Mesenteric fat pad (tissue), 1 donor: Measurements from ENCODE around the gene MDGA2. TPM values are rescaled to one million over a fixed set of nuclear protein-coding genes. Genes with fewer than 3 reads are reported as not detected.
"Not testable (repeated sequence)": the region's sequence is repeated elsewhere in the genome, so short reads cannot be mapped to it uniquely, and the experiment has no call there.

ENCODE experiments used
- DNase-seq: peaks from one replicate; pipeline ENCODE4 v3.0.0-alpha.2; 2020; ENCODE audit warnings: low spot score
- total RNA-seq: library from RNA; stranded (reverse); fragmentation: NEBNext Ultra II Directional; extraction: Animal tissue kit (Norgen Biotek cat#: 25700); gene quantifications from one replicate; pipeline ENCODE4 v1.2.1, GENCODE V29; 2021
- donor health status: DM: yes; HTN: yes; CAD: no.

The MDGA2 gene
- total RNA-seq, 1 donor from 2014 or later, result not detected

GRCh38 chr14:47624126-47624525 is 51.3 kb downstream of the MDGA2 start:
- not testable (repeated sequence) for DNase-seq

DNA sequence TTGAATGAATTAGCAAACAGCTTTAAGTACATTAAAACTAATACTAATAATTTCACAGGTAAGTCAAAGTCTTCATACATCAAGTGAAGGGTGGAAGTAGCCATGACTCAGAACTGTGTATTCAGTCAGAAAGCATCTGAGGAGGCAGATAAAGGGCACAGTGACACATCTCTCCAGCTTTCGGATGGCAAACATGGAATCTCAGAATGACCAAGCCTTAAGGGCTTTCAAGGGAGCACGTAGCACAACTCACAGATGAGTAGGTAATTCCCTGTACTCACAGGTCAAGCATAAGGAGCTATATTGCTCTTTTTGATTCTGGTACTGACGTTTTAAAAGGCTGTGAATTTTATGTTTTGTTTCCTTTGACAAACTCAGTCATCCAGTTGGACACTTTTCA is 56.0 kb downstream of the MDGA2 start:
- no peak for DNase-seq

GRCh38 chr14:47606566-47606965 is 68.8 kb downstream of the MDGA2 start:
- no peak for DNase-seq

DNA sequence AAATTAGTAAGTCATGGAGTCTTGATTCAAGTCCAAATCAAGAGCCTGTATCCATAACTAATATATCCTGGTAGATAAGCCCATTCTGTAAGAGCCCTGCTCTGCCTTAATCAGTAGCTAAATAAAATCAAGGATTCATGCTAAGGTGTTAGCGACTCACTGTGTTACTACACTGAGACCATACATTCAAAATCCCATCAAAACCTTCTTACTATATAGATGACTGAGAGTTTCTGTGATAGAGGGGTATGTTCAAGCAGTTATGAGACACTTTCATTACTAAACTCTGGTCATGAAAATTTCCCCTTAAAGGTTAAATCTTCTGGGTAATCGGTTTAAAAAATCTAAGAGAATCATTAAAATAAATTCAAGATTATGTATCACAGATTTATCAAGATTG is 78.5 kb downstream of the MDGA2 start:
- no peak for DNase-seq

- DNase-seq, result no peak
Observed at GRCh38 chr14:47596232-47596631, 79.2 kb downstream of the MDGA2 start.

- no peak for DNase-seq
Observed at GRCh38 chr14:47595552-47595951, 79.9 kb downstream of the MDGA2 start.

DNA sequence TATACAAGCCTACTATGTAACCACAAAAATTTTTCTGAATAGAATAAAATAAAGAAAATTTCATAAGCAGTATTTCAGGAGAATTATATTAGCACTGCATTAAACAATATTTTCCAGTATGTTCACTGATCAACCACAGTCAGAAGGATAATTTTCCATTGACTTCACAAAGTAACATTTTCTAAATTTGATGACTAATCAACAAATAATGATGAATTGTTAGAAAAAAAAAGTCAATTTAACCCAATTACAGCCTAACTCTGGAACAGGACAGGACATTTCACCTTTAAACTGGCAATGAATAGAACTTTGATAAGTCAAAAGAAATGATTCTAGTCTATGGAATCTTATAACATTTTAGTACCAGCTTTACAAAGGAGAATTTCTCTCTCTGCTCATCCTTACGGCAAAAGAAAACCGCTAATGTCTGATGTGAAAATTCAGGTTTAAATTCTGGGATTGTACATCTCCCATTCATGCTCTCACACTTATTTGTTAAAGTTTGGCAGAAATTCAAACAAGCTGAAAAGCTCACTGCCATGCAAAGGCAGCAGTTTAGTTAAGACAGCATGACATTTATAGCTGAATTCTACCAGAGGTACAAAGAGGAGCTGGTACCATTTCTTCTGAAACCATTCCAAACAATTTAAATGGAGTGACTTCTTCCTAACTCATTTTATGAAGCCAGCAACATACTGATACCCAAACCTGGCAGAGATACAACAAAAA is 84.5 kb downstream of the MDGA2 start:
- DNase-seq, result no peak

GRCh38 chr14:47585447-47585846 is 90.0 kb downstream of the MDGA2 start:
- DNase-seq, result no peak

DNA sequence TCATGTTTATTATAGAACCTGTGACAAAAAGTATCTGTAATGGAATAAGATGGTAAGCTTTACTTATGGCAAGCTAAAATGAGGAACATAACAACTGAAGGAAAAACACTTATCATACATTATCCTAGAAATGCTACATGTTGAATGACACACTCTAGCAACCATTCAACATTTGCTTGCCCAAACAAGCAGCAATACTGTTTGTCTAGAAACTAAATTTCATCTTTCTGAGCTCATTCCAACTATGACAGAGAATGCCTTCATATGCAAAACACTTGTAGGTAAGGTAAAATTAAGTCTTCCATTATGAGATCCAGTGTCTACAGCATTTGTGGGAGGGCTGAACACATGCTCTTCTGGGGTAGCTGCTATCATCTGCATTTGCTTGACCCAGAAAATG is 108.1 kb downstream of the MDGA2 start:
- DNase-seq, result no peak

DNA sequence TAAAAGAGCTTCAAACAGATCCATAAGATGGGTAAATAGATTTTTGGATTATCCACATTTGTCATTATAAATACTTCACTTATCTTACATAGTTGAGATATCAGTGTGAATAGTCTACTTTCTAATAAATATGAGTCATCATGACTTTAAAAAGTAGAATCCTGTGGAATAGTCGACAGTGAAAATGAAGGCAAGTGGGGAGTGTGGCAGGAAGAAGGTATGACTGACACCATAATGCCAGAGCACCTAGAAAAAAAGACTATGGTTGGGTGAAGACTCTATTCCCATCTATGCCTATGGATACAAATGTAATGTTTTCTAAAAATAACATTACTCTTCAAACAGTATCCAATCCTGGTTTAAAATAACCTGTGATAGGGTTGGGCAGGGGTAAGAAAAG is 117.5 kb downstream of the MDGA2 start:
- DNase-seq, result no peak

DNA sequence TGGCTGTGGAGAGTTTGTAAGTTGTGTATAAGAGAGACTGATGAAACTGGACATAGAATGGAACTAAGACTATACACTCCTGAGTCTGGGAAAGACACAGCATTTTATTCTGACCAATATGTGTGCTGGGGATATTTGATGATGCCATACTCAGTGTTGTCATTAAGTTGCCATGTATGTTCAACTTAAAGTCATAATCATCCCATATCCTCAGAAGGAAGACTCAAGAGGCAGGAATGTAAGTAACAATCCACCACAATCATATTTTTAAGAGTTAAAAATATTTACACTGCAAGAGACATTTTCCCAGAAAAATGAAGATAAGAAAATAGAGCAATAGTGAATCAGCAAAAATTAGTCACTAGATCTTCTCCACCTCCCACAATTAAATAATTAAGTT is 120.1 kb downstream of the MDGA2 start:
- DNase-seq, result no peak

DNA sequence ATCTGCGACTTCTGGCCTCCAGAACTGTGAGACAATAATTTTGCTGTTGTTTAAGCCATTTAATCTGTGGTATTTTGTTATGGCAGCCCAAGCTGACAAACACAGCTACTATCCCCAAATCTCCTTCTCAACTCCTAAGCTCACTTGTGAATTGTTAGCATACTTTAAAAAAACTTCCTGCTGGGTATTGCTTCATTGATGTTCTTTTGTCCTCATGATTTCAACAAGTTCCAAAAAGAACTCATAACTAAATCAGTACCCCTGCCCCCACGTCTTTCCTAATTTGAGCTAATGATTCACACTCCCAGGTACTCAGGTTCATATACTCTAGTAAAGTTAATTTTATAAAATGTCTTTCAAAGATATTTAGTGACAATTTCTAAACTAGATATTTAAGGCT is 125.5 kb downstream of the MDGA2 start:
- DNase-seq, result no peak

DNA sequence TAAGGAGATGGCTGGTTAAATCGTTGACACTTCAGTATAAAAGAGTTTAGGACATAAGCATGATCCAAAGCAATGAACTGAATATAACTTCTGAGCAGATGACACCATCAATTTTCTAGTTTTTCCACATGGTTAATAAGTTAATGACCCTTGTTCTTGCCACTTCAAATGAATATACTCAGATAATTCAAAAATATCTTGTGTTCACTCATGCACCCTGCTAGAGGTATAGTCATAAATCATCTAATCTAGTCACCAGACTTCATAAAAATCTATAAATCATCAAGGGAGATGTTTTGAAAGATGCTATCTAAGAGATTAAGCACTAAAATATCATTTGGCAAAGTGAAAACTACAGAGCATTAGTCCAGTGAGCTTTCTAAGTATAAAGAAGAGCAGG is 131.9 kb downstream of the MDGA2 start:
- DNase-seq, result no peak

GRCh38 chr14:47541662-47542061 is 133.7 kb downstream of the MDGA2 start:
- DNase-seq, result no peak

DNA sequence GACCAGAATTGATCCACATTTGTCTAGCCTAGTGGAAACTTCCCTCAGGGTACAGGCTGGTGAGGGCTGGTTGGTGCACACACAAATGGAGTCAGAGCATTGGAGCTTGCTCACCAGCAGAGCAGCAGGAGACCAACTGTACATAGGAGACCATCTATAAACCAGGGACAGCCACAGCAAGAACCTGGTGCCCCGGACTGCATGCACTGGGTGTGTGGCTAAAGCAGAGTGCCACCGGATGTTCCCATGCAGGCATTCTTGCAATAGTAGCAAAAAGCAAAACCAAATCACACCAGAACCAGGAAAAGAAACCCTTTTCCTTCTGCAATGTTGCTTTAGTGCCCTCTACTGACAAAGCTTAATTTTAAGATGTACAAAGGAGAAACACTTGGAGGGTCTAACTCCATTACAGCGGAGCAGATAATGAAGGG is 136.4 kb downstream of the MDGA2 start:
- DNase-seq, result no peak

DNA sequence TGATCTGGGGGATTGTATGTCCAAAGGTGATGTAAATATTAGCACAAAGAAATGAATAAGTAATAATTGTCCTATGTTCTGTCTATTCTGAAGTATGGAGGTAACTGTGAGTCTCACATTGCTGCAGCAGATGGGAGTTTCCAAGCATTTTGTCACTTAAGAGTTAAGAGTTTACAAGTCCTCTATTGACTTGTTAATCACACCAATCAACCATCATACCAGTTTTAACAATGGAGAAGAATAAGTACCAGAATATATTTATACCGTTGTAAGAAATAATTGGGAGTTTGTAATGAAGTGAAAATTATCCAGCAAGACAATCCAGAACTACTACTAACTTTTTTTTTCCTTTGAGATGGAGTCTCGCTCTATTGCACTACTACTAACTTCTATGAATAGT is 139.1 kb downstream of the MDGA2 start:
- no peak for DNase-seq

- no peak for DNase-seq
Observed at GRCh38 chr14:47526591-47527244, 148.7 kb downstream of the MDGA2 start.

DNA sequence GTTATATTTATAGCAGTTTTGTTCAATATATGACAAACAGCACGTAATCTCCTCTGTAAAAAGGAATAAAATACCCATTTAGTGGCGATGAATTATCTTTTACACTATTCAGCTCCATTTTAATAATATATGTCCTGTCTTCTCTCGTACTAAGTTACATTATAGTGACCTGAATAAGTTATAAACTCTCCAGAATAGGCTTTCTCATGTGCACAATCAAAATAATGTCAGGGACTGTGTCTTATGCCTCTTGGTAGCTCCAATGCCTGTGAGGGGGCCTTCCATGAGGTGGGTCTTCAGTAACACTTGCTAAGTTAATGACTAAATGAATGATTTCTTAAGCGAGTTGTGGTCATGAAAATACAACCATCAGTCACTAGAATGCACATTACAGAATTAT is 150.9 kb downstream of the MDGA2 start:
- DNase-seq, result no peak

- DNase-seq, result no peak
Observed at GRCh38 chr14:47520382-47520781, 155.0 kb downstream of the MDGA2 start.

- DNase-seq, result no peak
Observed at GRCh38 chr14:47511829-47512228, 163.6 kb downstream of the MDGA2 start.

DNA sequence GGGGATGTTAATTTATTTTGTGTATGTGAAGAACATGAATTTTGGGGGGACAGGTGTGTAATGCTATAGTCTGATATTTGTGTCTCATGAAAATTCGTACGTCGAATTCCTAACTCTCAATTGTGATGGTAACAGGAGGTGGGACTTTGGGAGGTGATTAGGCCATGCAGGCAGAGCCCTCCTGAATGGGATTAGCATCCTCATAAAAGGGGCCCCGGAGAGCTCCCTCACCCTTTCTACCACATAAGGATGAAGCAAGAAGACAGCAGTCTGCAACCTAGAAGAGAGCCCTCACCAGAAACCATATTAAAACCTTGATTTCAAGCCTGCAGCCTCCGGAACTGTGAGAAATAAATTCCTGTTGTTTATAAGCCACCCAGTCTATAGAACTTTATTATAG is 165.4 kb downstream of the MDGA2 start:
- DNase-seq, result no peak

- DNase-seq, result no peak
Observed at GRCh38 chr14:47507861-47508260, 167.5 kb downstream of the MDGA2 start.

GRCh38 chr14:47500369-47500768 is 175.0 kb downstream of the MDGA2 start:
- DNase-seq, result no peak
